Stimulated activated CD8-positive, alpha-beta memory T cell treated with anti-CD3 and anti-CD28 coated beads, Interleukin-2, amount 100 ng/mL, for 1 hour (primary cell): ENCODE results near the gene NRG2.
A peak's percentile ranks its signal among the peaks of the same experiment; 100 is the strongest.

Source experiments
- DNase-seq, 2 donors: peaks; one replicate each; pipeline ENCODE4 v3.0.0-alpha.2; 2020; ENCODE audit warnings: low read depth in 2 of 2

Gene NRG2

GRCh38 chr5:140042643-140043507 lies at the start of gene NRG2:
Gene NRG2, minus strand, starts transcription at chr5:140043299.
- DNase-seq, result peak in 1 of 2 donors; percentile 39

- DNase-seq, result no peak
These were observed 47.2 kb upstream of the NRG2 start for GRCh38 chr5:140090251-140090650.

GRCh38 chr5:140084541-140084940 lies 41.4 kb upstream of the NRG2 start:
- no peak for DNase-seq

- no peak for DNase-seq
These were observed 40.6 kb upstream of the NRG2 start for GRCh38 chr5:140083650-140084049.

DNA sequence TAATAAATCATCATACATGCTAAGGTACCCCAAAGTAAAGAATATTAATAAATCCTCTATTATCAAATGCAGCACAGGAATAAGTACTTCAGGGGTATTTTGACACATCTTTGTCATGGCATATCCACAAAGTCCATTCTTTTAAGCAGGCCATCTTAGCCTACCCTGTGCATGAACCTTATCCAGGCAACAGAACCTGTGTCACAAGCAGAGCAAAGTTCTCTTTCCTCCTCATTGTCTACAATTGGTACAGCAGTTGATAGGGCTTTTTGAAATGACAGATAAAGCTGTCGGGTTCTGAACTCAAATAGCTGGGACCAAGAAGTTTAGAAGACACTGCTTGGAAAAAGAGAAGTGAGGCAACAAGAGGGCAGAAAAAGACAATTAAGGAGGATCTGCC lies 40.0 kb upstream of the NRG2 start:
- no peak for DNase-seq

GRCh38 chr5:140076788-140077187 lies 33.7 kb upstream of the NRG2 start:
- DNase-seq, result no peak

DNA sequence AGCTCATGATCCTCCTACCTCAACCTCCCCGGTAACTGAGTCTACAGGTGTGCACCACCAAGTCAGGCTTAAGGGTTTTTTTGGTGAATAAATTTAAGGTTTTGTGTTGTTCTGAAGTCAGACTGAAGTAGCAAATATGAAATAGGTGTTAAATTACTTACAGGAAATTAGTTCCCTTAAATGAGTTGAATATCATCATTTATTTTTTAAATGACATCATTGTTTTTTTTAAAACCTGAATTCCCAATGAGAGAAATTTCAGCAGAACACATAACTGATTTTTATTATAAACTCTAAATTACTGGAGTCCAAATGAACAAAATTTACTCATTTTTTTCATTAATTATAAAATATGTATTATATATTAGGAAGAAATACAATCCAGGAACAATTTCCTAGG lies 33.0 kb upstream of the NRG2 start:
- no peak for DNase-seq

DNA sequence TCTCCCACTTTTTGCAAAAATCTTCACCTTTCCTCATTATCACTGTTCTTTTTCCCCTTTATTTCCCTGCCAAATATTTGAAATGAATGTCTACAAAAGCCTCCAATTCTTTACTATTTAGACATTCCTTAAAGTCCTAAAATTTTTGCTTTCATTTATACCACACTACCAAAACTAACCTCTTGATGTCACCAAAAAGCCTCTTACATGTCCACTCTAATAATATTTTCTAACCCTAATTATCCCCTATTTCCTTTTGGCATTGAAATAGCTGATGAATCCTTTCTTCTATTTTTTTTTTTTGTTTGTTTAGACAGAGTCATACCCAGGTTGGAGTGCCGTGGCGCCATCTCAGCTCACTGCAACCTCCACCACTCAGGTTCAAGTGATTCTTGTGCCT lies 32.3 kb upstream of the NRG2 start:
- no peak for DNase-seq

DNA sequence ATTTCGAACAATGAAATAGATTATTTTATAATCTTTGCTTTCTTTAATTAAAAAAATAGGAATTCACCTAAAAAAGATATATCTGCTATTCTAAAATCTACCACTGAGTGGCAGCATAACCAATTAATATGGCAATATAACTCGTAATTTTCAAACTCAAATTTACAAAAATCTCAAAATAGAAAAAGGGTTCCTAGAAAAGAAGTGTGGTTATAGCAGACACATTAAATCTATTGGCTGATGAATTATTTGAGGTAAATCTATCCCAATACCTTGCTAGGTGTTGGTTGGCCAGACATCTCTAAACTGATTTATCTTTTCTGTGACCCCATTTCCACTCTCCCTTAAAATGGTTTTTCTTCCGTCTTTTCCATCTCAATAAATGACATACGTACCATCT lies 30.2 kb upstream of the NRG2 start:
- DNase-seq, result no peak

GRCh38 chr5:140072812-140073211 lies 29.7 kb upstream of the NRG2 start:
- no peak for DNase-seq

DNA sequence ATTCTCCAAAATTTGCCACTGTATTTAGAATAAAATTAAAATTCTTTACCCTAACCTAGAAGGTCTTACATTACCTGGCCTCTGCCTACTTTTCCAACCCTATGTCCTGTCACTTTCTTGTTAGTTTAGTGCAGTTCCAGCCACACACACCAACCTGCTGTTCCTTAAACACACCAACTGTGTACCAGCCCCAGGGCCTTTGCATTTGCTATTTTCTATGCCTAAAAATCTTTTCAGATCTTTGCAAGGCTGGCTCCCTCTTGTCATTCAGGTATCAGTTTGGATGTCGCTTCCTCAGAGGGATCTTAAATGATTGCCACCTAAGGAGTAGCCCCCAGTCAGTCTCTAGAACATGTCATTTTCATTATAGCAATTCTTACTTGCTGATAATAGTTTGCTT lies 17.7 kb upstream of the NRG2 start:
- DNase-seq, result no peak

- no peak for DNase-seq
These were observed 15.3 kb upstream of the NRG2 start for GRCh38 chr5:140058212-140058932.

- no peak for DNase-seq
These were observed 13.8 kb upstream of the NRG2 start for GRCh38 chr5:140056880-140057279.

DNA sequence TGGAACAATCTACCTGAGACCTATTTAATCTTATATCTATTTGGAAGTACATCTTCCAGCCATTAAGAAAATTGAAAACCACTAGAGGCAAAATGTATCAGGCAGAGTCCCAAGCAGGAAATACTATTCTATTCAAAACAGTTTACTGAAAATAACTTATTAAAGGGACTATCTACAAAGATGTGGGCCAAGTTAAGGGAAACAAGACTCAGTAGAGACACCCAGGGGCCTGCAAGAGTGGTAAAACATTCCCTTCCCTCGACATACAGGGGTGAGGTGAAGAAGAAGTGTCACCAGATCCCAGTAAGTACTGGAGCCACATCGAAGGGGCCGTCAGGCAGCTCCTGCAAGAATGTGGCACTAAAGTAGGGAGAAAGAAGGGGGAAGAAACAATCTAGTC lies 12.1 kb upstream of the NRG2 start:
- DNase-seq, result no peak

- DNase-seq, result no peak
These were observed 11.1 kb upstream of the NRG2 start for GRCh38 chr5:140054086-140054689.

DNA sequence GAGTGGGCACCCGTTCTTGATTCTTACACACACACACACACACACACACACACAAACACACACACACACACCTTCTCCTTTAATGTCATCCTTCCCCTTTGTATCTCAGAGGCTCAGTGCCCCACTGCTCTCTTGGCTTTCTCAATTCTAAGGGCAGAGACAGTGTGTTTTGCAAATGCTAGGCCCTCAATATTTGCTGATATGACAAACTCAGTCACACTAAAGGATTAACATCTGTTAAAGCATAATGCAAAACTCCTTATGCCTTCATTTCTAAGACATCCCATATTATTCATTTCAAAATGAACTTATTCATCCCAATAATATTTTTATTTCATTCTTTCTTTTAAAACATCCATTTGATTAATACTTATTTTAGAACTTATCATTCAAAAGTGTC lies 8.9 kb upstream of the NRG2 start:
- no peak for DNase-seq

DNA sequence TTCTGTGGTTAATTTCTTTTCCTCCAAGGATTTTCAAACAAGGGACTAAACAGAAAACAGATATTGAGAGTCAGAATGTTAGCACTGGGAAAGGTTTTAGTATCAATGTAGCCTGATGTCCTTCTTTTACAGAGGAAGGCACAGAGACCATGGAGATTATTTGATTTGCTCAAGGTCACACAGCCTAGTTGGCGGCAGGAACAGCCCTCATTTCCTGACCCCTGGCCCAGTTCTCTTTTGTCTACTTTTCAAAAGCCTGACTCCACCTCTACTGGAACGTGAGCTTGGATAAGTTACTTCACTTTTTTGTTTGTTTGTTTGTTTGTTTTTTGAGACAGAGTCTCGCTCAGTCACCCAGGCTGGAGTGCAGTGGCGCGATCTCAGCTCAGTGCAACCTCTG lies 6.6 kb upstream of the NRG2 start:
- DNase-seq, result no peak

DNA sequence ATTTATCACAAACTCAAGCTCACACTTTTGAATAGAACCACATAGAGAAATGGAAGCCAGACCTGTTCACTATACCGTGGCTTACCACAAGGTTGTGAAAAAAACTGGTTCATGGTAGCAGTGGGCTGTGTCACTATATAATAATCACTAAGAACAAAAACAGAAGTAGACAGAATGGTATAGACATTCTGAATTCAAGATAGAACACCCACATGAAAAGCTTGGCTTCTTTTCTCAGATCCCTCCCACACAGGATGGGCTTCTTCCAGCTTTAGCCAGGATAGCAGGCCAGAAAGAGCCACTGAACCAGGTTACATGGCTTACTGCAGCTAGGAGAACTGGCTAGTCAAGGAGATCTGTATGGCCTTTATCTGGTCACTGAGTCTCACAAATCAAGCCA lies 6.1 kb upstream of the NRG2 start:
- no peak for DNase-seq

DNA sequence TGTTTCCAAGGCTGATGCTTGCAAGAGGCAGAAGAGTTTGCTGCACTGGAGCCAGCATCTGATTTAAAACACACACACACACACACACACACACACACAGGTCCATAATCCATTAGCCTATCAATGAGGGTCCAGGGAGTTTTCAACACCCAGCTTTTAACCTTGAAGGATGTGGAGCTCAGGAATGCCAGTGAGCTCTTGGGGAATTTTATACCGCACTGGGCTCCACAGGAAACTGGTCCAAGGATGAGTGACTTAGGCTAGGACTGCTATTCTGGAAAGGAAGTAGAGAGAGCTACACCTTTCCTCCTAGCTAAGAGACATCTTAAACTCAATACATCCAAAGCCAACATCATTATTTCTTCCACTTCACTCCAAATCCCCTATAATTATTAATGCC lies 942 bp upstream of the NRG2 start:
- no peak for DNase-seq

GRCh38 chr5:140043508-140043872 lies 391 bp upstream of the NRG2 start:
- no peak for DNase-seq

- DNase-seq, result no peak
These were observed 781 bp downstream of the NRG2 start for GRCh38 chr5:140042393-140042642.

DNA sequence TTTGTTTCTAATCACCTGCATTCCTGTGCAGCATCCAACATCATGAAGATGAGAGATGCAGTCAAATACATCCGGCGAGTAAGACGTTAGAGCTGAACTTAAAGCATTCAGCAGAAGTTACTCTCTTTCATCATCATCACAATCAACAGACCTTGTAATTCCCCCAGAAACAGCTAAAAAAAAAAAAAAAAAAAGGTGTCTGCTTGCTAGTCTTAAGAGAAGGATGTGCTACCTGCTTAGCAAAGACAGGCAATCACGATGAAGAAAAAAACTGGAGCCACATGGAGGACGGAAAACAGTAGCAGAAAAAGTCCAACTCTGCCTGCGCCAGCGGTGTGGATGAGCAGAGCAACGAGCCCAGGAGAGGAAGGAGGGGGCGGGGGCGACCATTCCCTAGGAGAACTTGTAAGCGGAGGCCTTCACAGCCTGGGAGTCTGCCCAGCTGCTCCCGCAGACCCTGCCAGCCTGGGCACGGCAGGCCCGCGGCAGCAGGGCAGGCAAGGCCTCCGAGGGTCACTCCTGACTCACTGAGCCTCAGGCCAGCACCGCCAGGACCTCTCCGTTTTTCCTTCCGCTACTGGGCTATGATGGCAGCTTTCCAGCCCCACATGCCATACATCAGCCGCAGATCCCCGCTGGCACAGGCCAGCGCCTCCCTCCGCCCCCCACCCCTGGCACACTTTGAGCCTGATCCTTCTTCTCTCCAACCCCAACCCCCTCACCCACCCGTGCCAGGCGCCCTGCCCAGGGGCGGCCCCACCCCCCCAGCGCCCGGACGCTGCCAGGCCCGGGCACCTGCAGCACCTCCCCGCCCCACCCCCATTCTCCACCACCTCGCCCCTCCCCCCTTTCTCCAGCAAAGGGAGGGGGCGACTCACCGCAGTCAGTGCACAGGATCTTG lies 1.4 kb downstream of the NRG2 start:
- no peak for DNase-seq
